A673 (cell line): ENCODE measurements around the gene ZBTB7B. TPM values are rescaled to one million over a fixed set of nuclear protein-coding genes. Genes with fewer than 3 reads are reported as not detected.

Source experiments
- BruUV-seq: library from RNA; stranded (reverse); fragments of 400-500 nt; replicated peaks from 2 replicates; lab custom pipeline; 2021; lab: Mats Ljungman, UMichigan
- CTCF ChIA-PET: fragments of 300-600 bp; sonication (Branson Sonifier 250); formaldehyde crosslinking; loops from one replicate; lab custom pipeline; 2022; ENCODE audit warnings: antibody characterized with exemption; lab: Charles Lee
- POLR2A ChIA-PET: fragments of 300-600 bp; sonication (Branson Sonifier 250); formaldehyde crosslinking; loops from one replicate; lab custom pipeline; 2022; ENCODE audit warnings: antibody characterized with exemption; ENCODE audit not compliant: low non-redundant PET; lab: Charles Lee
- DNase-seq: peaks from one replicate; pipeline ENCODE4 v3.0.0-alpha.2; 2015; ENCODE audit warnings: low spot score
- H3K27ac ChIP-seq: fragments of 200-600 bp; sonication (generic); 2 replicates; pipeline ENCODE4 v1.5.1; 2016; ENCODE audit warnings: mixed run types, low read depth, mild to moderate bottlenecking, mixed read lengths, antibody characterized with exemption, low read length; ENCODE audit not compliant: poor library complexity, severe bottlenecking
- H3K27me3 ChIP-seq: fragments of 200-600 bp; sonication (generic); replicated peaks from 2 replicates; pipeline ENCODE4 v1.6.1; 2017; ENCODE audit warnings: mixed run types, low read depth, mild to moderate bottlenecking, mixed read lengths, antibody characterized with exemption, low read length; ENCODE audit not compliant: insufficient read depth, poor library complexity
- H3K36me3 ChIP-seq: fragments of 200-600 bp; sonication (generic); 2 replicates; pipeline ENCODE4 v1.6.1; 2016; ENCODE audit warnings: mixed run types, mild to moderate bottlenecking, mixed read lengths, antibody characterized with exemption, low read length; ENCODE audit not compliant: insufficient read depth, poor library complexity, severe bottlenecking
- H3K4me1 ChIP-seq: fragments of 200-600 bp; sonication (generic); 2 replicates; pipeline ENCODE4 v1.6.1; 2017; ENCODE audit warnings: mixed run types, mild to moderate bottlenecking, mixed read lengths, antibody characterized with exemption, low read length; ENCODE audit not compliant: insufficient read depth, poor library complexity, severe bottlenecking
- H3K4me3 ChIP-seq: fragments of 200-600 bp; sonication (generic); 2 replicates; pipeline ENCODE4 v1.5.1; 2016; ENCODE audit warnings: low read depth, mixed run types, mild to moderate bottlenecking, mixed read lengths, low read length; ENCODE audit not compliant: poor library complexity, severe bottlenecking
- H3K9me3 ChIP-seq: fragments of 200-600 bp; sonication (generic); 2 replicates; pipeline ENCODE4 v1.6.1; 2016; ENCODE audit warnings: mixed run types, low read depth, mild to moderate bottlenecking, mixed read lengths, antibody characterized with exemption, low read length; ENCODE audit not compliant: poor library complexity, severe bottlenecking
- EZH2 ChIP-seq: fragments of 200-600 bp; sonication (generic); IDR thresholded peaks from 2 replicates; pipeline ENCODE4 v1.6.1; 2017; ENCODE audit warnings: borderline replicate concordance, low read depth, mild to moderate bottlenecking, mixed read lengths, antibody characterized with exemption, low read length; ENCODE audit not compliant: poor library complexity, severe bottlenecking
- intact Hi-C: fragments of 100-400 bp; cut with micrococcal nuclease; formaldehyde crosslinking; loops from one replicate; pipeline ENCODE4 v1.10.0; 2022; ENCODE audit not compliant: unreplicated experiment
- total RNA-seq: library from RNA; stranded (reverse); gene quantifications from 2 replicates; pipeline ENCODE4 v1.2.3, GENCODE V29; 2021
- TF ChIP-seq, protein P1 (sequence below): fragments of 300-800, 200-600 bp; sonication (generic); conservative IDR thresholded peaks from 2 replicates; pipeline ENCODE4 v1.5.1; 2017; ENCODE audit warnings: low read depth, mild to moderate bottlenecking, antibody characterized with exemption, low read length, moderate library complexity, mixed read lengths

Gene ZBTB7B
- total RNA-seq, 1 experiment from 2014 or later: 19.2 TPM

DNA sequence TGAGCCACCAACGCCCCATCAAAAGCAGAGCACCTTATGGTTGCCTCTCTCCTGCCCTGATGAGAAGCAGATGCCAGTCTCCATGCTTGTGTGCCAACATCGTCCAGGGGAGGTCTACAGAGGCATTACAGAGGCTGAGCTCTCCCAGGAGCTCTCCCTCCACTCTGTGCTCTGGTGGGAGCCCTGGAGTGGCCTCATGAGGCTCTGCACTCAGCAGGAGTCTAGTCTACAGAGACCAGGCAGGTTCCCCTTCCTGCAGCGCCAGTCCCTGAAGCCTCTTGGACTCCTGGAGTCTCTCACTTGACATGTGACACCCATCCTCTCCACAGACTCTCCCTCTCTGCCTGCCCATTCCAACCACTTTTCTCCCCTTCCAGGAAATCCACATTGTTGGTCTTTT is 34.4 kb downstream of the ZBTB7B start:
- H3K27me3 ChIP-seq: no peaks in the 10 kb centered on the region
- intact Hi-C loops: no loop called here
- H3K4me3 ChIP-seq: no peak overlapping the region
- no peak for DNase-seq
- CTCF ChIA-PET: no interaction called here
- H3K27ac ChIP-seq: no peak overlapping the region
- no TSS peak for BruUV-seq
- H3K4me1 ChIP-seq: no peaks in the 10 kb centered on the region
- H3K9me3 ChIP-seq: no peaks in the 10 kb centered on the region
- TF ChIP-seq, protein P1, sequence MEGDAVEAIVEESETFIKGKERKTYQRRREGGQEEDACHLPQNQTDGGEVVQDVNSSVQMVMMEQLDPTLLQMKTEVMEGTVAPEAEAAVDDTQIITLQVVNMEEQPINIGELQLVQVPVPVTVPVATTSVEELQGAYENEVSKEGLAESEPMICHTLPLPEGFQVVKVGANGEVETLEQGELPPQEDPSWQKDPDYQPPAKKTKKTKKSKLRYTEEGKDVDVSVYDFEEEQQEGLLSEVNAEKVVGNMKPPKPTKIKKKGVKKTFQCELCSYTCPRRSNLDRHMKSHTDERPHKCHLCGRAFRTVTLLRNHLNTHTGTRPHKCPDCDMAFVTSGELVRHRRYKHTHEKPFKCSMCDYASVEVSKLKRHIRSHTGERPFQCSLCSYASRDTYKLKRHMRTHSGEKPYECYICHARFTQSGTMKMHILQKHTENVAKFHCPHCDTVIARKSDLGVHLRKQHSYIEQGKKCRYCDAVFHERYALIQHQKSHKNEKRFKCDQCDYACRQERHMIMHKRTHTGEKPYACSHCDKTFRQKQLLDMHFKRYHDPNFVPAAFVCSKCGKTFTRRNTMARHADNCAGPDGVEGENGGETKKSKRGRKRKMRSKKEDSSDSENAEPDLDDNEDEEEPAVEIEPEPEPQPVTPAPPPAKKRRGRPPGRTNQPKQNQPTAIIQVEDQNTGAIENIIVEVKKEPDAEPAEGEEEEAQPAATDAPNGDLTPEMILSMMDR: no peak
- TF ChIP-seq EZH2: no peak
- H3K36me3 ChIP-seq: no peaks in the 10 kb centered on the region
- POLR2A ChIA-PET: interaction anchor here (0.6 kb wide), 1 partner anchor 126 kb away, joined by 9 read pairs; no protein-coding TSS in a partner anchor

DNA sequence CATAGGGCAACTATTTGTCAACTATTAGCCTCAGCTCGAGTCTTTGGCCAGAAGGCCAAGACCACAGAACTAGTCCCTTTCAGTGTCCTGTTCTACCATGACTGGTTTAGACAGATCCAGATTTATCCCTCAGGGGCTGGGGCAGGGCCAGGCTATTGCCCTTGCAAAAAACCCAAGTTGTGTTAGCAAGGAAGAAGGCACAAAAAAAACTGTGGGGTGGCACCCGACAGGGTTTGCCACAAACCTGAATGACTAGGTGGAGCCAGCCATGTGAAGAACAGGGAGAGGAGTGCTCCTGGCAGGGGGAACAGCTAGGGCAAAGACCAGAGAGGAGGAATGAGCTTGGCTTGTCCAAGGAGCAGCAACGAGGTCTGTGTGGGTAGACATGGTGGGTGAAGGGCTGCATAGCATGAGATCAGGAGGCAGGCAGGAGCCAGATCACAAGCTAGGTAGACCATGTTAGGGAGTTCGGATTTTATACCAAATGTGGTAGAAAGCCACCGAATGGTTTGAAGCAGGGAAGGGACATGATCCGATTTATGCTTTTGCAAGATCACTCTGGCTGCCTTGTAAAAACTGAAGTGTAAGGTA is 35.3 kb downstream of the ZBTB7B start:
- no peak for TF ChIP-seq EZH2
- TF ChIP-seq, protein P1: no peak
- POLR2A ChIA-PET: no interaction called here
- intact Hi-C loops: no loop called here
- Histone ChIP-seq H3K36me3 (no peaks in the 10 kb centered on the region), H3K4me3 (no peak overlapping the region), H3K27me3 (no peaks in the 10 kb centered on the region), H3K4me1 (no peaks in the 10 kb centered on the region), H3K27ac (no peak overlapping the region), H3K9me3 (no peaks in the 10 kb centered on the region)
- BruUV-seq: no TSS peak
- CTCF ChIA-PET: no interaction called here
- no peak for DNase-seq

DNA sequence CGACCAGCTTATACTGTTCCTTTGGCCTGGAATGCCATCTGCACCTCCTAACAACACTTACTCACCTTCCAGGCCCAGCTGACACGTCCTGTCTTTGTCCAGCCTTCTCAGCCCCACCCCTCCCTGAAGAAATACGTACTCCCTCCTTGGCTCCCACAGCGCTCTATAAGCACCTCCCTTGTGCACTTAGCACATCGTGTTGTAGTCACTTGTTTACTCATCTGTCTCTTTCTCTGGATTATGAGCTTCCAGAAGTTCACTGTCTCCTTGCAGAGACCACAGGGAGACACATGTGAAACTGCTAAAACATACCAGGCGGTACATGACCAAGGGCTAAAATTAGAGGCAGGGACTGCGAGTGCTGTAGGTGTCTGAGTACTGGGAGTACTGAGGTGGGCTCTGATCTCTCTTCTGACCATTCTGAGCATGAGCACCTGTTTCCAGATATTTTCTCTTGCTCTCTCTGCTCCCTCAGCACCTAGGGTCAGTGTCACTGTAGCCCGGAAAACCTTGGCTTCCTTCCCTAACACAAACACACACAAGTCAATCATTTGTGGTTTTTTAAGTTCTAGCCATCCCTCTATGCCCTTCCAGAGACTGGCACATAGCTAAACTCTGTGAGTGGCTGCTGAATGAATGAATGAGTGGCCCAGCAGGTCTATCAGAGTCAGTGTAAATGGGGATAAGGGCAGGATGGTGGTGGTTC is 36.2 kb downstream of the ZBTB7B start:
- Histone ChIP-seq H3K4me3 (no peak overlapping the region), H3K9me3 (no peaks in the 10 kb centered on the region), H3K36me3 (no peaks in the 10 kb centered on the region), H3K4me1 (no peaks in the 10 kb centered on the region), H3K27me3 (no peaks in the 10 kb centered on the region), H3K27ac (no peak overlapping the region)
- no TSS peak for BruUV-seq
- DNase-seq: no peak
- intact Hi-C loops: no loop called here
- POLR2A ChIA-PET: no interaction called here
- TF ChIP-seq, protein P1: no peak
- no peak for TF ChIP-seq EZH2
- CTCF ChIA-PET: interaction anchor here (0.9 kb wide), 1 partner anchor 12 kb away, joined by 3 read pairs; the partner anchor contains the start of gene ADAM15
